Activated CD4-positive, alpha-beta memory T cell treated with anti-CD3 and anti-CD28 coated beads for 36 hours (primary cell): ENCODE results near the gene PTPRR. TPM values are rescaled to one million over a fixed set of nuclear protein-coding genes. Genes with fewer than 3 reads are reported as not detected.
"Not testable (repeated sequence)": the region's sequence is repeated elsewhere in the genome, so short reads cannot be mapped to it uniquely, and the experiment has no call there.

Experiments used
- CTCF ChIA-PET: fragments of 350-600 bp; sonication (Branson Sonifier 250); formaldehyde crosslinking; loops from one replicate; lab custom pipeline; 2021; ENCODE audit warnings: antibody characterized with exemption, inconsistent platforms; lab: Charles Lee
- POLR2A ChIA-PET: fragments of 350-600 bp; sonication (Branson Sonifier 250); formaldehyde crosslinking; loops from one replicate; lab custom pipeline; 2021; ENCODE audit warnings: antibody characterized with exemption; lab: Charles Lee
- DNase-seq: peaks from one replicate; pipeline ENCODE4 v3.0.0-alpha.2; 2020
- H3K27ac Mint-ChIP-seq: one replicate; pipeline ENCODE4 v1.8.0; 2021; ENCODE audit warnings: mixed read lengths
- H3K27me3 Mint-ChIP-seq: one replicate; pipeline ENCODE4 v1.8.0; 2021; ENCODE audit warnings: mixed read lengths
- H3K36me3 Mint-ChIP-seq: one replicate; pipeline ENCODE4 v1.8.0; 2021; ENCODE audit warnings: mixed read lengths
- H3K4me1 Mint-ChIP-seq: one replicate; pipeline ENCODE4 v1.8.0; 2021; ENCODE audit warnings: low read depth, mixed read lengths
- H3K4me3 Mint-ChIP-seq: one replicate; pipeline ENCODE4 v1.8.0; 2021; ENCODE audit warnings: mild to moderate bottlenecking, mixed read lengths
- H3K9me3 Mint-ChIP-seq: one replicate; pipeline ENCODE4 v1.8.0; 2021; ENCODE audit warnings: mixed read lengths
- intact Hi-C: fragments of 100-400 bp; cut with micrococcal nuclease; formaldehyde crosslinking; loops from one replicate; pipeline ENCODE4 v1.15.1; 2023
- total RNA-seq, 2 experiments: library from RNA; stranded (reverse); gene quantifications; one replicate each; pipeline ENCODE4 v1.2.3, GENCODE V29; 2021

PTPRR gene
- total RNA-seq, 2 experiments from 2014 or later: not detected

DNA sequence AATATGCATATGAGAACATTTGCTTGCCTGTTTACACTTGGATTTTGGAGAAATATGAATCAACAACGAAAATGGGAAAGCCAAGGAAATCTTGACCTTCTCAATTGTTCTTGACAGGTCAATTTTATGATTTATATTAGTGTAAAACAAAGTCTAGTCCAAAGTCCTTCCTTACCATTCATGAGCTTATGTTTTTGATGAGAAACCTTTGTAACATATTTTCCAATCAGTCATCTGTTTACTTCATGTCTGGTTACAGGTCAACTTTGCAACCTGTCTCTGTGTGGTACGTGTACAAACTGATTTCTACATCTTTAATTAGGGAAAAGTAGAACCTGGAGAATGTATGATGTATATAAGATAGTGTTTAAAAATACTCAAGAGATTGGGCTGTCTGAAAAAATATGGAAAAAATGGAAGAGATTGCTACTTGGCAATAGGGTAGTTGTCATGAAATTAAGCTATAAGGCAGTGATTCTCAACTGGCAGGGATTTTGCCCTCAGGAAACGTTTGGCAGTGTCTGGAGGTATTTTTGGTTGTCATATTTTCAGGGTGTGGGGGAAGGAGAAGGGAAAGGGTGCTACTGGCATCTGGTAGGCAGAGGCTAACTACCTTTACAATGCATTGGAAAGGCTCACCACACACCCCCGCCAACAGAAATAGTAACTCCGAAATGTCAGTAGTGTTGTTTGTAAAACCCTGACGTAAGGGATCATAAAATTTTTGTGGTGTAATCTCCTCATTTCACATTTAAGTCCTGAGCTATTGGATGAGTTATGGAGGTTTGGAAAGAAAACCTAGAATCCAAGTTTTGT, 172.9 kb downstream of the PTPRR start:
- no peak for DNase-seq
- no peaks in the 10 kb centered on the region for H3K9me3 Mint-ChIP-seq
- peaks cover 3% of the 10 kb centered on the region for H3K27me3 Mint-ChIP-seq
- H3K36me3 Mint-ChIP-seq: no peaks in the 10 kb centered on the region
- no peaks in the 10 kb centered on the region for H3K4me1 Mint-ChIP-seq
- no peak overlapping the region for H3K27ac Mint-ChIP-seq
- no peak overlapping the region for H3K4me3 Mint-ChIP-seq
- intact Hi-C loops: no loop called here
- CTCF ChIA-PET: interaction anchor here (1.1 to 1.4 kb wide), 3 partner anchors 14 to 847 kb away, joined by 3 to 5 read pairs (median 4); no protein-coding TSS in a partner anchor
- POLR2A ChIA-PET: no interaction called here

- Mint-ChIP-seq H3K4me1 (no peaks in the 10 kb centered on the region), H3K27me3 (peaks cover 3% of the 10 kb centered on the region), H3K36me3 (no peaks in the 10 kb centered on the region), H3K9me3 (no peaks in the 10 kb centered on the region), H3K4me3 (no peak overlapping the region), H3K27ac (no peak overlapping the region)
- DNase-seq: no peak
- ChIA-PET CTCF (no interaction called here), POLR2A (no interaction called here)
- intact Hi-C loops: no loop called here
Measured at GRCh38 chr12:70745048-70745447, 175.5 kb downstream of the PTPRR start.

GRCh38 chr12:70744178-70744577, 176.4 kb downstream of the PTPRR start:
- Mint-ChIP-seq H3K9me3 (no peaks in the 10 kb centered on the region), H3K4me3 (no peak overlapping the region), H3K27me3 (peaks cover 5% of the 10 kb centered on the region), H3K4me1 (no peaks in the 10 kb centered on the region), H3K27ac (no peak overlapping the region), H3K36me3 (no peaks in the 10 kb centered on the region)
- ChIA-PET CTCF (interaction anchor here (1.3 kb wide), 1 partner anchor 11 kb away, joined by 3 read pairs; no protein-coding TSS in a partner anchor), POLR2A (no interaction called here)
- intact Hi-C loops: no loop called here
- DNase-seq: no peak

DNA sequence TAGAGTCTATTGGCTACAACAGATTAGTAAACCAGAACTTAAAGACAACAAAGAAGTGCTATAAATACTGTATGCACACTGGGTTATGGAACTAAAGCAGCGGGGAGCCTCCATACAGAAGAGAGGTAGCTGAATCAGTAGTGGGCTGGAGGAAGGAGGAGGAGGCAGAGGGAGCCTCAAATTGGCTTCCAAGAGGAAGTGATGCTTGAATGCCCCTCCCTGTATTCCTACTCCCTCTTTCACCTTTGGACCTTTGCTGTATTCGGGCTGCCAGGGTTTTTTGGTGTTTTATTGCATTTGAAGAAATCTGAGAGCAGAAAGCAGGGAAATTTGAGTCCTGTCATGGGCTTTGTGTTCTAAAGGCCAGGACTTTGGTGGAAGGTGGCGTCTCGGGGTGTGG, 179.3 kb downstream of the PTPRR start:
- H3K27ac Mint-ChIP-seq: no peak overlapping the region
- intact Hi-C loops: no loop called here
- ChIA-PET POLR2A (no interaction called here), CTCF (no interaction called here)
- DNase-seq: no peak
- no peaks in the 10 kb centered on the region for H3K36me3 Mint-ChIP-seq
- H3K4me1 Mint-ChIP-seq: no peaks in the 10 kb centered on the region
- H3K27me3 Mint-ChIP-seq: peaks cover 4% of the 10 kb centered on the region
- H3K4me3 Mint-ChIP-seq: no peak overlapping the region
- H3K9me3 Mint-ChIP-seq: no peaks in the 10 kb centered on the region

- no peak for DNase-seq
- intact Hi-C loops: no loop called here
- Mint-ChIP-seq H3K4me3 (no peak overlapping the region), H3K27ac (no peak overlapping the region), H3K4me1 (no peaks in the 10 kb centered on the region), H3K36me3 (no peaks in the 10 kb centered on the region), H3K27me3 (peaks cover 4% of the 10 kb centered on the region), H3K9me3 (peaks cover 4% of the 10 kb centered on the region)
- ChIA-PET POLR2A (no interaction called here), CTCF (interaction anchor here (0.6 kb wide), 1 partner anchor 161 kb away, joined by 3 read pairs; no protein-coding TSS in a partner anchor)
Measured at GRCh38 chr12:70739756-70740155, 180.8 kb downstream of the PTPRR start.

- intact Hi-C loops: no loop called here
- H3K27ac Mint-ChIP-seq: no peak overlapping the region
- ChIA-PET CTCF (no interaction called here), POLR2A (no interaction called here)
- DNase-seq: no peak
- H3K27me3 Mint-ChIP-seq: peaks cover 4% of the 10 kb centered on the region
- no peak overlapping the region for H3K4me3 Mint-ChIP-seq
- H3K9me3 Mint-ChIP-seq: peaks cover 4% of the 10 kb centered on the region
- H3K4me1 Mint-ChIP-seq: no peaks in the 10 kb centered on the region
- H3K36me3 Mint-ChIP-seq: no peaks in the 10 kb centered on the region
Measured at GRCh38 chr12:70736351-70737133, 184.0 kb downstream of the PTPRR start.

- intact Hi-C loops, H3K36me3 Mint-ChIP-seq, CTCF ChIA-PET, H3K4me3 Mint-ChIP-seq, H3K27ac Mint-ChIP-seq, DNase-seq, POLR2A ChIA-PET, H3K4me1 Mint-ChIP-seq, H3K9me3 Mint-ChIP-seq, H3K27me3 Mint-ChIP-seq: not testable (repeated sequence)
Measured at GRCh38 chr12:70735197-70735596, 185.3 kb downstream of the PTPRR start.

DNA sequence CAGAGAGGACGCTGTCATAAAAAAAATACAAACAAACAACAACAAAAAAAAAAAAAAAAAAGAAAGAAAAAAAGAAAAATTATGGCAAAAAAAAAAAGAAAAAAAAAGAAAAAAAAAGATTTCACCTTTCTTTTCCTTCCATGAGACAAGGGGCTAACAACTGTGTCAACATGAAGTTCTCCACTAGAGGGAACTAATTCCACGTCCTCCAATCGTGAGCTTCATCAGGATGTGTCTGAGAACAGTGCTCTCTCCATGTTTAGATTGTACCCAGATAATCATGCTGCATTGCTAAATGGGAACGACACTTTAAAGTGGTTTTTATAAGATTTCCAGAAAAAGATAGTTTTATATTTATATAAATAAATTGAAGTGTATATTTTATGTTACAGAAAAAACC, 187.2 kb downstream of the PTPRR start:
- CTCF ChIA-PET: interaction anchor here (0.7 to 1.2 kb wide), 6 partner anchors 8 to 852 kb away, joined by 3 to 4 read pairs (median 3); no protein-coding TSS in a partner anchor
- POLR2A ChIA-PET: no interaction called here
- intact Hi-C loops: loop anchor here (1.0 to 5.0 kb wide), 3 partner anchors 116 to 1014 kb away; no protein-coding TSS in a partner anchor
- no peaks in the 10 kb centered on the region for H3K27me3 Mint-ChIP-seq
- DNase-seq: no peak
- H3K4me1 Mint-ChIP-seq: no peaks in the 10 kb centered on the region
- H3K4me3 Mint-ChIP-seq: no peak overlapping the region
- H3K27ac Mint-ChIP-seq: no peak overlapping the region
- H3K36me3 Mint-ChIP-seq: no peaks in the 10 kb centered on the region
- peaks cover 4% of the 10 kb centered on the region for H3K9me3 Mint-ChIP-seq

GRCh38 chr12:70732287-70732686, 188.3 kb downstream of the PTPRR start:
- no peaks in the 10 kb centered on the region for H3K36me3 Mint-ChIP-seq
- intact Hi-C loops: loop anchor here (5.0 kb wide), 2 partner anchors 660 to 1015 kb away; no protein-coding TSS in a partner anchor
- POLR2A ChIA-PET: no interaction called here
- H3K9me3 Mint-ChIP-seq: peaks cover 4% of the 10 kb centered on the region
- H3K4me1 Mint-ChIP-seq: no peaks in the 10 kb centered on the region
- no peak overlapping the region for H3K27ac Mint-ChIP-seq
- H3K4me3 Mint-ChIP-seq: no peak overlapping the region
- CTCF ChIA-PET: interaction anchor here (0.6 to 1.2 kb wide), 4 partner anchors 15 to 345 kb away, joined by 3 to 5 read pairs (median 4); no protein-coding TSS in a partner anchor
- no peak for DNase-seq
- no peaks in the 10 kb centered on the region for H3K27me3 Mint-ChIP-seq

DNA sequence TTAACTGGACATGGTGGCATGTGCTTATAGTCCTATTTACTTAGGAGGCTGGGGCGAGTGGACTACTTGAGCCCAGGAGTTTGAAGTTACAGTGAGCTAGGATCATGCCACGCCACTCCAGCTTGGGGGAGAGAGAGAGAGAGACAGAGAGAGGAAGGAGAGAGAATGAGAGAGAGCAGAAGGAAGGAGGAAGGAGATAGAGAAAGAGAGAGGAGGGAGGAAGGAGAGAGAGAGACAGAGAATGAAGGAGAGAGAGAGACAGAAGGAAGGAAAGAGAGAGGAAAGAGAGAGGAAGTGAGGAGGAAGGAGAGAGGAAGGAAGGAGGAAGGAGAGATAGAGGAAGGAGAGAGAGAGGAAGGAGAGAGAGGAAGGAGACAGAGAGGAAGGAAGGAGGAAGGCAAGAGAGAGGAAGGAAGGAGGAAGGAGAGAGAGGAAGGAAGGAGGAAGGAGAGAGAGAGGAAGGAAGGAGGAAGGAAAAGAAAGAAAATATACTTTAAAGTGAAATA, 189.8 kb downstream of the PTPRR start:
- CTCF ChIA-PET: interaction anchor here (0.6 to 4.1 kb wide), 8 partner anchors 9 to 1090 kb away, joined by 3 to 32 read pairs (median 4); no protein-coding TSS in a partner anchor
- H3K9me3 Mint-ChIP-seq: peaks cover 4% of the 10 kb centered on the region
- intact Hi-C loops: loop anchor here (1.0 to 5.0 kb wide), 4 partner anchors 140 to 1017 kb away; no protein-coding TSS in a partner anchor
- H3K27ac Mint-ChIP-seq: no peak overlapping the region
- no peaks in the 10 kb centered on the region for H3K36me3 Mint-ChIP-seq
- H3K4me3 Mint-ChIP-seq: no peak overlapping the region
- POLR2A ChIA-PET: interaction anchor here (0.6 kb wide), 1 partner anchor 54 kb away, joined by 4 read pairs; no protein-coding TSS in a partner anchor
- no peaks in the 10 kb centered on the region for H3K4me1 Mint-ChIP-seq
- DNase-seq: no peak
- no peaks in the 10 kb centered on the region for H3K27me3 Mint-ChIP-seq

DNA sequence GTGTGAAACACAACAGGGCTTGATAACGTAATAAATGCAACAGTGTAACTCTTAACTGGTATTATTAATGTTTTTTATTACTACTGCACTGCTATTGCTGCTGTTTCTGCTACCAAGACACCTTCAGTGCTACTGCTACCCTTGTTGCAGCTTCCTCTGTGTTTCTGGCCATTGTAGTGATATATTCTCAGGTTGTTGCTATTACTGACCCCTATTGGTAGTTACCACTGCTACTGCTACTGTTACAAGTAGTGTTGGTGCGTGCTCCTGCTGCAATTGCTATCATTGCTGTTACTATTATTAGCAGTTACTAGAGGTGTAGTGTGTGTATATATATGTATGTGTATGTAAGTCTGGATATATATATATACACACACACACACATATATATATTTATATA, 196.1 kb downstream of the PTPRR start:
- ChIA-PET POLR2A (no interaction called here), CTCF (no interaction called here)
- Mint-ChIP-seq H3K4me1 (peaks cover 5% of the 10 kb centered on the region), H3K9me3 (no peaks in the 10 kb centered on the region), H3K27me3 (peaks cover 4% of the 10 kb centered on the region), H3K4me3 (no peak overlapping the region), H3K27ac (no peak overlapping the region), H3K36me3 (no peaks in the 10 kb centered on the region)
- DNase-seq: no peak
- intact Hi-C loops: no loop called here
